GM23338 (cell line): Measurements from ENCODE around the gene MYLK2. TPM values are rescaled to one million over a fixed set of nuclear protein-coding genes. Genes with fewer than 3 reads are reported as not detected.

Experiments
- ATAC-seq: fragments of 200-7000 bp; cut with Tn5 transposase; 3 replicates; pipeline ENCODE4 v1.9.1; 2020
- DNase-seq: peaks from one replicate; pipeline ENCODE4 v3.0.0-alpha.2; 2015; ENCODE audit warnings: low spot score
- H2AFZ ChIP-seq: fragments of 200-600 bp; sonication (generic); 2 replicates; pipeline ENCODE4 v1.8.0; 2016; ENCODE audit warnings: antibody characterized with exemption, mild to moderate bottlenecking, moderate library complexity
- H3F3A ChIP-seq: fragments of 200-600 bp; sonication (generic); replicated peaks from 2 replicates; pipeline ENCODE4 v1.8.0; 2017; ENCODE audit warnings: antibody characterized with exemption, mixed run types, low read depth
- H3K27ac ChIP-seq: fragments of 200-600 bp; sonication (generic); 2 replicates; pipeline ENCODE4 v1.6.1; 2016; ENCODE audit warnings: low read depth
- H3K27me3 ChIP-seq: fragments of 200-600 bp; sonication (generic); 2 replicates; pipeline ENCODE4 v1.8.0; 2016; ENCODE audit warnings: mild to moderate bottlenecking, mixed run types, moderate library complexity; ENCODE audit not compliant: insufficient read depth
- H3K36me3 ChIP-seq: fragments of 200-600 bp; sonication (generic); 2 replicates; pipeline ENCODE4 v1.8.0; 2016; ENCODE audit warnings: mild to moderate bottlenecking; ENCODE audit not compliant: insufficient read depth
- H3K4me1 ChIP-seq: fragments of 200-600 bp; sonication (generic); 2 replicates; pipeline ENCODE4 v1.8.0; 2016; ENCODE audit warnings: mild to moderate bottlenecking, moderate library complexity; ENCODE audit not compliant: insufficient read depth
- H3K4me2 ChIP-seq: fragments of 200-600 bp; sonication (generic); 2 replicates; pipeline ENCODE4 v1.7.1; 2017; ENCODE audit warnings: mixed run types
- H3K4me3 ChIP-seq: fragments of 200-600 bp; sonication (generic); 2 replicates; pipeline ENCODE4 v1.6.1; 2016; ENCODE audit warnings: mixed run types
- H3K79me2 ChIP-seq: fragments of 200-600 bp; sonication (generic); replicated peaks from 2 replicates; pipeline ENCODE4 v1.8.0; 2017; ENCODE audit warnings: mild to moderate bottlenecking; ENCODE audit not compliant: insufficient read depth
- H3K9me2 ChIP-seq: fragments of 200-600 bp; sonication (generic); 2 replicates; pipeline ENCODE4 v1.8.0; 2017; ENCODE audit not compliant: insufficient read depth
- H4K20me1 ChIP-seq: fragments of 200-600 bp; sonication (generic); replicated peaks from 2 replicates; pipeline ENCODE4 v1.8.0; 2017; ENCODE audit warnings: mild to moderate bottlenecking; ENCODE audit not compliant: insufficient read depth
- H3K27ac Mint-ChIP-seq: 2 replicates; pipeline ENCODE4 v1.8.0; 2020; ENCODE audit warnings: inconsistent platforms, mild to moderate bottlenecking, moderate library complexity, mixed read lengths
- H3K27me3 Mint-ChIP-seq: 3 replicates; pipeline ENCODE4 v1.8.0; 2022; ENCODE audit warnings: low read depth, mild to moderate bottlenecking, moderate library complexity, mixed read lengths, inconsistent platforms; ENCODE audit not compliant: insufficient read depth, poor library complexity
- H3K36me3 Mint-ChIP-seq: 3 replicates; pipeline ENCODE4 v1.8.0; 2021; ENCODE audit warnings: low read depth, mild to moderate bottlenecking, inconsistent platforms, moderate library complexity, mixed read lengths
- H3K4me1 Mint-ChIP-seq: 3 replicates; pipeline ENCODE4 v1.8.0; 2020; ENCODE audit warnings: mild to moderate bottlenecking, inconsistent platforms, mixed read lengths
- H3K4me3 Mint-ChIP-seq: 3 replicates; pipeline ENCODE4 v1.8.0; 2021; ENCODE audit warnings: moderate library complexity, mild to moderate bottlenecking, inconsistent platforms, mixed read lengths
- H3K9me3 Mint-ChIP-seq: 3 replicates; pipeline ENCODE4 v1.8.0; 2020; ENCODE audit warnings: moderate library complexity, mild to moderate bottlenecking, inconsistent platforms, mixed read lengths
- ETS1 ChIP-seq: IDR thresholded peaks from 2 replicates; pipeline ENCODE4 v1.6.1; 2016; ENCODE audit warnings: antibody characterized with exemption
- EZH2 ChIP-seq: fragments of 200-600 bp; sonication (generic); IDR thresholded peaks from one replicate; pipeline ENCODE4 v1.8.0; 2017; ENCODE audit warnings: antibody characterized with exemption, mild to moderate bottlenecking, low read depth; ENCODE audit not compliant: unreplicated experiment
- EZH2phosphoT487 ChIP-seq: fragments of 200-600 bp; sonication (generic); IDR thresholded peaks from one replicate; pipeline ENCODE4 v1.8.1; 2018; ENCODE audit warnings: antibody characterized with exemption; ENCODE audit not compliant: unreplicated experiment
- NANOG ChIP-seq: IDR thresholded peaks from 2 replicates; pipeline ENCODE4 v1.6.1; 2016; ENCODE audit warnings: antibody characterized with exemption, borderline replicate concordance
- REST ChIP-seq: IDR thresholded peaks from one replicate; pipeline ENCODE4 v1.6.1; 2018; ENCODE audit warnings: antibody characterized with exemption; ENCODE audit not compliant: unreplicated experiment
- STAT1 ChIP-seq: IDR thresholded peaks from one replicate; pipeline ENCODE4 v1.6.1; 2016; ENCODE audit warnings: antibody characterized with exemption; ENCODE audit not compliant: unreplicated experiment
- ZNF462 ChIP-seq: fragments of 250-450 bp; sonication (Bioruptor Pico); IDR thresholded peaks from 2 replicates; pipeline ENCODE4 v1.5.0; 2020; ENCODE audit warnings: mild to moderate bottlenecking, moderate library complexity
- polyA plus RNA-seq: library from polyadenylated mRNA; unstranded; fragments of >200 nt; fragmentation: Nextera tagmentation; extraction: Ambion mirVana; gene quantifications from 2 replicates; pipeline ENCODE4 v1.2.1, GENCODE V29; 2016
- total RNA-seq: library from RNA; depleted of rRNA; stranded (reverse); fragments of >200 nt; shearing (Covaris generic); gene quantifications from 2 replicates; pipeline ENCODE4 v1.2.3, GENCODE V29; 2014

MYLK2 gene
- total and polyA plus RNA-seq, 2 experiments from 2014 or later, result 0.21 to 0.28 TPM

GRCh38 chr20:31843881-31844280, 24.7 kb downstream of the MYLK2 start:
- no peak for DNase-seq
- Mint-ChIP-seq H3K4me3 (no peak overlapping the region), H3K4me1 (peaks cover 24% of the 10 kb centered on the region), H3K27me3 (peaks cover 5% of the 10 kb centered on the region), H3K9me3 (peaks cover 18% of the 10 kb centered on the region; the same call in 2 of the 3 replicates), H3K27ac (no peak overlapping the region), H3K36me3 (no peaks in the 10 kb centered on the region)
- H3K9me2 ChIP-seq, result 0 out of 2 replicates have a peak, but pooled peaks cover 5% of the 10 kb centered on the region
- H3K27ac ChIP-seq, result no peak overlapping the region
- ATAC-seq, result no peak
- H3K36me3 ChIP-seq, result no peaks in the 10 kb centered on the region
- no peaks in the 10 kb centered on the region for H4K20me1 ChIP-seq
- 0 out of 2 replicates have a peak, but pooled peaks cover 2% of the 10 kb centered on the region for H3F3A ChIP-seq
- peaks cover 19% of the 10 kb centered on the region for H3K27me3 ChIP-seq
- no peaks in the 10 kb centered on the region for H3K79me2 ChIP-seq
- no peak overlapping the region for H3K4me2 ChIP-seq
- H2AFZ ChIP-seq, result peak overlapping the region; percentile 66; the same call in 1 of the 2 replicates
- TF ChIP-seq EZH2phosphoT487 (no peak), ZNF462 (CRISPR knock-in tag) (no peak), NANOG (no peak), STAT1 (no peak)
- no peak overlapping the region for H3K4me3 ChIP-seq
- H3K4me1 ChIP-seq, result peaks cover 21% of the 10 kb centered on the region; the same call in 1 of the 2 replicates

GRCh38 chr20:31844737-31845299, 25.7 kb downstream of the MYLK2 start:
- Histone ChIP-seq H3K79me2 (no peaks in the 10 kb centered on the region), H3K4me1 (peaks cover 22% of the 10 kb centered on the region), H2AFZ (peak overlapping the region; percentile 95; the same call in 1 of the 2 replicates), H3K36me3 (no peaks in the 10 kb centered on the region), H3F3A (0 out of 2 replicates have a peak, but pooled peaks cover 2% of the 10 kb centered on the region), H3K9me2 (0 out of 2 replicates have a peak, but pooled peaks cover 5% of the 10 kb centered on the region), H3K4me3 (no peak overlapping the region), H3K27ac (no peak overlapping the region), H3K27me3 (peaks cover 28% of the 10 kb centered on the region), H3K4me2 (no peak overlapping the region), H4K20me1 (no peaks in the 10 kb centered on the region)
- H3K36me3 Mint-ChIP-seq, result no peaks in the 10 kb centered on the region
- peaks cover 25% of the 10 kb centered on the region for H3K9me3 Mint-ChIP-seq
- H3K4me3 Mint-ChIP-seq, result no peak overlapping the region
- no peak overlapping the region for H3K27ac Mint-ChIP-seq
- ATAC-seq (no peak), DNase-seq (no peak)
- peaks cover 10% of the 10 kb centered on the region for H3K27me3 Mint-ChIP-seq
- peaks cover 24% of the 10 kb centered on the region for H3K4me1 Mint-ChIP-seq
- TF ChIP-seq STAT1, result no peak
- no peak for TF ChIP-seq REST
- no peak for TF ChIP-seq EZH2
- no peak for TF ChIP-seq ETS1
- TF ChIP-seq EZH2phosphoT487, result no peak
